HG03064 (cell line): ENCODE results near the gene RAB44.

ENCODE experiments used
- ATAC-seq: cut with Tn5 transposase; IDR thresholded peaks from one replicate; pipeline ENCODE4 v1.9.1; 2021; ENCODE audit warnings: low read depth; ENCODE audit not compliant: unreplicated experiment

Gene RAB44

GRCh38 chr6:36727505-36728021 is 29.9 kb downstream of the RAB44 start:
- no peak for ATAC-seq

DNA sequence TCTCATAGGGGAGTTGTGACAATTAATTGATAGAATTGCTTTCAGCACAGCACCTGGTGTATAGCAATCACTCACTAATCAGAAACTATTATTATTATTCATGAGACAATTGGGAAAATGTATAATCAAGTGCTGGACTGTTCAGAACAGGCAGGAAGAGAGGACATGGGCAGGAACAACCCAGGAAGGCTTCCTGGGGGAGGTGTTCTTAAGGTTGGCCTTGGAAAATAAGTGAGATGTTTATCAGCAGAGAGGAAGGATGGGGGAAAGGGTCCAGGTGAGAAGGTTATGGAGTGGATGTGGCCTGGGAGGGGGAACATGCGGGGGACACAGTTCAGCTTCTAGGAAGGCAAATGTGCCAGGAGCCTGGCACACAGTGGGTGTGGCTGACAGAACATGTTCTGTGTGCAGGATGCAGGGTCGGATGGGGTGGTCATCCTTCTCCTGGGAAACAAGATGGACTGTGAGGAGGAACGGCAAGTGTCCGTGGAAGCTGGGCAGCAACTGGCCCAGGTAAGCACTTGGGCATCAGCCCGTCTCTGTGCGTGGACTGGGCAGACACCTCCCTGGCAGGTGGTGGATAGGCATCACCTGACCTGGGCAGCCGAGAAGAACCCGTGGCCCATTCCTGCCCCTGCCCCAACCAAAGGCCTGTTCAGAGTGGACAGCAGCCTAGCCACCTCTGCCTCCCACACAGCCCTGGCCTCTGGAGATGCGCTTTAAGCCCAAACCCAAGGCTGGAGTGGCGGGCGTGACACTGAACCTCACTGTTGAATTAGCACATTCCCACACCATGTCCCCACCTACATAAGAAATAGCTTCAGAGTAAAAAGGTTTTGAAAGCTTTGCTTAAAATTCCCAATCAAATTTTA is 30.9 kb downstream of the RAB44 start:
- no peak for ATAC-seq

GRCh38 chr6:36729161-36729524 is 31.5 kb downstream of the RAB44 start:
- ATAC-seq, result no peak

- ATAC-seq, result no peak
Measured at GRCh38 chr6:36730424-36731380, 33.1 kb downstream of the RAB44 start.

DNA sequence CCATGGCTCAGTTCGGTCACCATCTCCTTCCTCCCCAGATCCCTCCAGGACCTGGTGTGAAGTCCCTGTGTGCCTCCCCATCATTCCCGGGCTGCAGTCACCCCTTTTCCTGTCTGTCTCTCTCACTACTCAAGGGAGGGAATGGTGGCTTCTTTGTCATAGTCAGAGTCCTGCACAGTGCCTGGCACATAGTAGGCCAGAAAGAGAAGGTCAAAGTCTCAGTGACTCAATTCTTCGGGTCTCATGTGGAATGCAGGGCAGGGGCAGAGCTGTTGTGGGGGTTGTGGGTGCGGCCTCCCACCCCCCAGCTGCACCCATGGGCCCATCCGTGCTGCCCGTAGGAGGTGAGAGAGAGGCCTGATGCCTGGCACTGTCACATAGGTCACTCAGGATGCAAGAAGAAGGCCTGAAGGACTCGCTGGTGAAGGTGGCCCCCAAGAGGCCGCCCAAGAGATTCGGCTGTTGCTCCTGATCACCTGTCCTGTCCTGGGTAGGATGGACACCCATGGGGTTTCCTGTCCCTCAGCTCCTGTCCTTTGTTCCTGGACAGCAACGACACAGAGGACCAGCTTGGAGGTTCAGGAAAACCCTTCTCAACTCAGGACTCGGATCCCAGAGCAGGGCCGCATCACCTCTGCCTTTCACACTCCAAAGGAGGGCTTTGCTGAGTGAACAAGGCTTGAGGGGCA is 34.1 kb downstream of the RAB44 start:
- ATAC-seq, result no peak

- ATAC-seq, result no peak
Measured at GRCh38 chr6:36733300-36733699, 35.7 kb downstream of the RAB44 start.

- no peak for ATAC-seq
Measured at GRCh38 chr6:36734486-36735060, 36.9 kb downstream of the RAB44 start.

DNA sequence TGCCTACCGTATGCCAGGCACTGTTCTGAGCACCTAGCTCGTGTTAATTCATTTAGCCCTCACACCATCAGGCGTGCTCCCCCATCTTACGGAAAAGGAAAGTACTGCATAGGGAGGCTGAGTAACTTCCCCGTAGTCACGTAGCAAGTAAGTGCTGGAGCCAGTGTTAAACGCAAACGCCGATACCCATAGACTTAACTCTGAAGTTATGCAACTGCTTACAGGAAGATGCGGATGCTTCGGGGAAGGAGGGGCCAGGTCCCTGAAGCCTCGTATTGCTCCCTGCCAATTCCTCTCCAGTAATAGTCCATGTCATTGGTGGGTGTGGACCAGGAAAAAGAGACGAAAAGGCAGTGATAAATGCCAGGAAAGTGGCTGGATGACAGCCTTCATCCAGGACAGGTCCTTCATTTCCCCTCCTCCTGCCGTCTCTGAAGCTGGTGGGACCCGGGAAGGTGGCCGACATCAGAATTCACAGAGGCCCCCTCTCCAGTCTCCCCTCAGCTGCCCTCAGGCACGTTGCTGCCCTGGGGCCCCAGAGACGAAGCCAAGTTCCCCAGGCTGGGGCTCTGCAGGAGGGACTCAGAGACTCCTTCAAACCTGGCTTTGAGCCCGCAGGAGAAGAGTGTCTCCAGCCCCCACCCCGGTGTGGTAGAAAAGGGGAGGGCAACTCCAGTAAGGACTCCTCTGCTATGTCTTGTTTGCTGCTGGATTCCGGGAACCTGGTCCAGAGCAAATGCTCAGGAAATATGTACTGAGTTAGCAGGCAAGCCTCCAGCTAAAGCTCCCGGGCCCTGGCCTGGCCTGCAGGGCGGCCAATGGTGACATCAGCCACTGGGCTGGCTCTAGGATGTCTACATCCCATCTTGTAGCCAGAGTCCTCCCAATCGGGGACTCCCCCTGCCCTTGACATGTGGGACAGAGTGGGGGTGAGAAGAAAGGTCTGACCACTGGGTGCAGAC is 37.8 kb downstream of the RAB44 start:
- ATAC-seq, result no peak

DNA sequence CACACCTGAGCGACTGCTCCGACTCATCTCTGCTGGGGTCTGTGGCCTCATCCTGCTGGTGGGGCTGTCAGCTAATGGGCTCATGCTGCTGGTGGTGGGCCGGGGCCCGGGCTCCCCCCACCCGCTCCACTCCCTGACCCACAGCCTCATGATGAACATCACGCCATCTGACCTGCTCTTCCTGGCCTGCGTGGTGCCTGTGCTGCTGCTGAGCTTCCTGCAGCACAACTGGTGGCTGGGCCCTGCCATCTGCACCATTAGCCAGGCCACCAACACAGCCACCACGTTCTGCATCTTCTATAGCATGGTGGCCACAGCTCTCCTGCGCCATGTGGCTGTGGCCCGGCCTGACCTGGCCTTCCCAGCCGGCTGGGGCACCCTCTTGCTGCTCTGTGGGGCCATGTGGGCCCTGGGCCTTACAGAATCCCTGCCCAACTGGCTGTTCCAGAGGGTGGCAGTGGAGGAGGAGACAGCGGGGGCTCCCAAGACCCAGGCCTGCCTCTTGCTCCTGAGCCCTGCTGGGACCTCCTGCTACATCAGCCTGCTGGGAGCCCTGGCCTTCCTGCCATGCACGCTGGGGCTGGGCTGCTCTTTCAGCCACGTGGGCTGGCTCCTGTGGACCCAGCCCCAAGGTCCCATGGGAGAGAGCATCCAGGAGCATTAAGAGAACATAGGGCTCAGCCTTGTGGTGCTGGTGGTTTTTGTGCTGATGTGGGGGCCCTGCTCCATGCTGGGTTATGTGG is 39.6 kb downstream of the RAB44 start:
- no peak for ATAC-seq

GRCh38 chr6:36738108-36738507 is 40.5 kb downstream of the RAB44 start:
- no peak for ATAC-seq

DNA sequence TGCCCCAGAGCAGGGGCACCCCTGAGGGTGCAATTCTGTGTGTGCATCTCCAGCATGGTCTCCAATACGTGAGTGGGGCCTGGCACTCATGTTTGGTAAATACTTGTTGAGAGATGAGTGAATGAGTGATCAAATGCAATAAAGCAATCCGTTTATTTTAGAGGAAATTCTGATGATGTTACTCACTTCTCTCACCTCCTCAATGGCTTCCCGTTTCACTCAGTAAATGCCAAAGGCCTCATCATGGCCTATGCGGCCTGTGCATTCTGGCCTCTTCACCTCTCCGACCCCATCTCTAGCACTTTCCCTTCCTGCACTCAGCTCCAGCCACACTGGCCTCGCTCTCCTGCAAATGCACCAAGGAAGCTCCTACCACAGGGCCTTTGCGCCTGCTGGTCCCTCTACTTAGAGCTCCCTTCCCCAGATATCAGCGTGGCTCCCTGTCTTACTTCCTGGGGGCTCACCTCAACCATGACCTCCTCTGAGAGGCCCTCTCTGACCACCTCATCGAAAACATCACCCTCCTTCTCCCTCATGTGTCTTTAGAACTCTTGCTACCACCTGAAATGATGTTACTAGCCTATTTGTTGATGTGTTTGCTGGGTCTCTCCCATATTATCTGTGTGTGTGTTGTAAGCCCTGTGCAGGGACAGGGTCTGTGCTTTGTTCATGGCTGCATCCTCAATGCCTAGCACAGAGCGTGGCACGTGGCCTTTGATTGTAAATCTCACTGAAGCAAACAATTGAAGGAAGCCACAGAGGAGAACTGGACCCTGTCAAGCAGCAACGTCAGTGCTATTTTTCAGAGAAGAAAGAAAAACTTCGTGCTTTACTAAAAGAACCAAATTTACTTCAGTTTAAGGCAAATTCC is 42.6 kb downstream of the RAB44 start:
- ATAC-seq, result no peak

GRCh38 chr6:36740818-36741179 is 43.2 kb downstream of the RAB44 start:
- no peak for ATAC-seq

- ATAC-seq, result no peak
Measured at GRCh38 chr6:36742146-36742545, 44.5 kb downstream of the RAB44 start.

GRCh38 chr6:36743032-36743431 is 45.4 kb downstream of the RAB44 start:
- no peak for ATAC-seq

GRCh38 chr6:36743538-36744303 is 46.1 kb downstream of the RAB44 start:
- ATAC-seq, result no peak

- ATAC-seq, result no peak
Measured at GRCh38 chr6:36744304-36744673, 46.7 kb downstream of the RAB44 start.

DNA sequence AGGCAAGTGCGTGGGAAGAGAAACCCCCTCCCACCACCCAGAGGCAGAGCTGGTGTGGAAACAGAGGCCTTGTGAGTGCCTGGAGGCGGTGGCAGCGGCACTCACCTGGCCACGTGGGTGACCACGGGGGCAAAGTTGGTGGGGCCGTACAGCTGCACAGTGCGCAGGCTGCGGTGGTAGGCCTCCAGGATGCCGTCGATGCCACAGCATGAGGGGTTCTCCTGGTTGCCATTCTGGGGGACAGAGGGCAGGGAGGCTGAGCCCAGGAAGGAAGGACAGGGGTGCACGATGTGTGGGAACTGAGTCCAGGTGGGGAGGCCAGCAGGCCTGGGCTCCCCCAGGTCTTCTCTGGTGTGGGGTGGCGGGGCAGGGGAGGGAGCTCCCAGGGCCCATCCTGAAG is 47.7 kb downstream of the RAB44 start:
- ATAC-seq, result no peak
